Heart left ventricle (tissue), 16 donors: ENCODE results near the gene FBXL14. TPM values are rescaled to one million over a fixed set of nuclear protein-coding genes. Genes with fewer than 3 reads are reported as not detected.

ENCODE experiments used
- ATAC-seq, 4 donors: fragments of 200-7000 bp; cut with Tn5 transposase; one replicate each; pipeline ENCODE4 v1.9.1; 2020 to 2022; ENCODE audit warnings: moderate library complexity in 4 of 4, mild to moderate bottlenecking in 3 of 4, moderate number of reproducible peaks in 1 of 4
- DNase-seq, 5 donors: peaks; one replicate each; pipeline ENCODE4 v3.0.0-alpha.2; 2020
- H3K27ac ChIP-seq, 12 donors: fragments of 200-600 bp; sonication (generic) in 4 of 12; one replicate each; pipeline versions ENCODE4 v1.5.0 to v1.8.0; 2016 to 2022; ENCODE audit warnings: mild to moderate bottlenecking in 2 of 12
- H3K27me3 ChIP-seq, 9 donors: fragments of 200-600 bp; sonication (generic) in 2 of 9; one replicate each; pipeline versions ENCODE4 v1.5.1 to v1.8.0; 2016 to 2022; ENCODE audit warnings: mild to moderate bottlenecking in 3 of 9
- H3K36me3 ChIP-seq, 9 donors: fragments of 200-600 bp; sonication (generic) in 2 of 9; one replicate each; pipeline versions ENCODE4 v1.5.0 to v1.8.0; 2018 to 2022; ENCODE audit warnings: mild to moderate bottlenecking in 2 of 9
- H3K4me1 ChIP-seq, 12 donors: fragments of 200-600 bp; sonication (generic) in 4 of 12; one replicate each; pipeline versions ENCODE4 v1.5.0 to v1.8.0; 2016 to 2022; ENCODE audit warnings: mild to moderate bottlenecking in 3 of 12
- H3K4me3 ChIP-seq, 12 donors: fragments of 200-600 bp; sonication (generic) in 4 of 12; one replicate each; pipeline versions ENCODE4 v1.5.0 to v1.8.0; 2017 to 2022; ENCODE audit warnings: mild to moderate bottlenecking in 9 of 12, moderate library complexity in 4 of 12
- H3K9me3 ChIP-seq, 12 donors: fragments of 200-600 bp; sonication (generic) in 4 of 12; one replicate each; pipeline versions ENCODE4 v1.5.0 to v1.8.0; 2016 to 2022; ENCODE audit warnings: mild to moderate bottlenecking in 1 of 12
- POLR2A ChIP-seq, 2 donors: fragments of 450-650 bp; IDR thresholded peaks; one replicate each; pipeline ENCODE4 v1.6.1; 2017; ENCODE audit warnings: antibody characterized with exemption in 2 of 2, mild to moderate bottlenecking in 2 of 2, moderate library complexity in 2 of 2
- WGBS, 4 donors: extraction: QIAGEN DNeasy Blood & Tissue Kit in 2 of 4; methylation state at CpG; one replicate each; pipeline versions ENCODE4 v1.1.5 to v1.1.7; 2013 to 2018; 5-methylcytosine and 5-hydroxymethylcytosine counted together
- intact Hi-C, 10 donors: fragments of 100-400 bp; cut with DNase I; formaldehyde crosslinking; loops; one replicate each; pipeline versions ENCODE4 v1.11.1 to v1.14.2; 2022
- polyA plus RNA-seq, 2 donors: library from polyadenylated mRNA; stranded (reverse); fragments of 200-250 nt; gene quantifications; one replicate each; pipeline ENCODE4 v1.2.3, GENCODE V29; 2013
- total RNA-seq, 9 donors: library from RNA; depleted of rRNA in 2 of 9; stranded (reverse); fragments of >200 nt in 2 of 9; fragmentation: NEBNext Ultra II Directional in 3 of 9; extraction: Animal tissue kit (Norgen Biotek cat#: 25700) in 3 of 9; gene quantifications; one replicate each; pipeline versions ENCODE4 v1.1.0 to v1.2.4, GENCODE V29; 2016 to 2023
- TF ChIP-seq, protein P1 (sequence below), 12 donors: fragments of 200-600 bp; sonication (generic) in 4 of 12; IDR thresholded peaks; one replicate each; pipeline versions ENCODE4 v1.5.0 to v1.8.0; 2018 to 2022; ENCODE audit warnings: antibody characterized with exemption in 12 of 12, mild to moderate bottlenecking in 5 of 12
- donor health status: ischemic (EF 13 %, LVEDD 7.1; RV severe dilation, severe dysfunction).
- donor health status: healthy with polysubstance abuse.
- donor health status: DM: no; HTN: yes; CAD: no.
- donor health status: DM: no; HTN: no; CAD: no.
- donor health status: ischemic (EF 25% LVEDD 6.9; RV normal size, moderate dysfunction).
- donor health status: ischemic (EF 25% LVEDD 5.7; RV mildly dilated, moderate dysfunction).
- donor health status: healthy.
- donor health status: DM: yes; HTN: yes; CAD: no.
- donor health status: ischemic (EF 35%, LVEDD 5.7; RV mildly dilated, moderate dysfunction).
- donor health status: nonischemic (EF 11% LVEDD 7.7; RV severe dilation, severe dysfunction).
- donor health status: DM: yes; HTN: yes; CAD: no.
- donor health status: PGD.
- donor health status: ischemic (EF 29% LVEDD 5.4; RV normal size, mild dysfunction).
- donor health status: nonischemic (EF 23%, LVEDD 6.1; RV moderate dilation, normal function).

Gene FBXL14
- total and polyA plus RNA-seq, 11 donors: 1.7 to 10.1 (median 8.4) TPM

- Histone ChIP-seq H3K27me3 (peaks cover 0 to 33% (median 0%) of the 10 kb centered on the region in 9 donors), H3K4me3 (no peak overlapping the region), H3K9me3 (peaks cover 0 to 8% (median 0%) of the 10 kb centered on the region in 12 donors), H3K36me3 (no peaks in the 10 kb centered on the region), H3K4me1 (peaks cover 0 to 8% (median 0%) of the 10 kb centered on the region in 12 donors), H3K27ac (no peak overlapping the region)
- WGBS, 4 donors: 84 to 89% (median 88%) methylated on average over 11 of the region's 11 CpGs
- DNase-seq (no peak), ATAC-seq (no peak)
- no peak for TF ChIP-seq POLR2A (IDR thresholded peaks at IDR 0.05)
- TF ChIP-seq, protein P1, sequence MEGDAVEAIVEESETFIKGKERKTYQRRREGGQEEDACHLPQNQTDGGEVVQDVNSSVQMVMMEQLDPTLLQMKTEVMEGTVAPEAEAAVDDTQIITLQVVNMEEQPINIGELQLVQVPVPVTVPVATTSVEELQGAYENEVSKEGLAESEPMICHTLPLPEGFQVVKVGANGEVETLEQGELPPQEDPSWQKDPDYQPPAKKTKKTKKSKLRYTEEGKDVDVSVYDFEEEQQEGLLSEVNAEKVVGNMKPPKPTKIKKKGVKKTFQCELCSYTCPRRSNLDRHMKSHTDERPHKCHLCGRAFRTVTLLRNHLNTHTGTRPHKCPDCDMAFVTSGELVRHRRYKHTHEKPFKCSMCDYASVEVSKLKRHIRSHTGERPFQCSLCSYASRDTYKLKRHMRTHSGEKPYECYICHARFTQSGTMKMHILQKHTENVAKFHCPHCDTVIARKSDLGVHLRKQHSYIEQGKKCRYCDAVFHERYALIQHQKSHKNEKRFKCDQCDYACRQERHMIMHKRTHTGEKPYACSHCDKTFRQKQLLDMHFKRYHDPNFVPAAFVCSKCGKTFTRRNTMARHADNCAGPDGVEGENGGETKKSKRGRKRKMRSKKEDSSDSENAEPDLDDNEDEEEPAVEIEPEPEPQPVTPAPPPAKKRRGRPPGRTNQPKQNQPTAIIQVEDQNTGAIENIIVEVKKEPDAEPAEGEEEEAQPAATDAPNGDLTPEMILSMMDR (IDR thresholded peaks at IDR 0.05): no peak
- intact Hi-C loops: no loop called here
These were observed 55.2 kb downstream of the FBXL14 start for GRCh38 chr12:1539135-1539534.

DNA sequence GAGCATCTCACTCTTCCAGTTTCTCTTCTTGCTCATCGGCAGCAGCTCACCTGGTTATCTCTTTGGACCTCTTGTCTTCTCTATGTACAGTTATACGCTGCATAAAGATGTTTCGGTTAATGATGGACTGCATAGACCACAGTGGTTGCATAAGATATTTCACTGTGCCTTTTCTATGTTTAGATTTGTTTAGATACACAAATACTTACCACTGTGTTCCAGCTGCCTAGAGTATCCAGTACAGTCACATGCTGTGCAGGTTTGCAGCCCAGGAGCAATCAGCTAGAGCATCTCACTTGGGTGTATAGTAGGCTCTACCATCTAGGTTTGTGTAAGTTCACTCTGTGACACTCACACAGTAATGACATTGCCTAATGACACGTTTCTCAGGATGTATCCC lies 57.6 kb downstream of the FBXL14 start:
- intact Hi-C loops: no loop called here
- 88 to 91% (median 89%) methylated on average over 4 of the region's 4 CpGs for WGBS, 4 donors
- no peak for DNase-seq
- no peak overlapping the region for H3K4me3 ChIP-seq
- no peak overlapping the region for H3K27ac ChIP-seq
- peaks cover 0 to 20% (median 0%) of the 10 kb centered on the region in 12 donors for H3K4me1 ChIP-seq
- H3K36me3 ChIP-seq: no peaks in the 10 kb centered on the region
- no peaks in the 10 kb centered on the region for H3K9me3 ChIP-seq
- no peak for TF ChIP-seq POLR2A (IDR thresholded peaks at IDR 0.05)
- TF ChIP-seq, protein P1 (IDR thresholded peaks at IDR 0.05): no peak
- peaks cover 0 to 55% (median 2%) of the 10 kb centered on the region in 9 donors for H3K27me3 ChIP-seq
- no peak for ATAC-seq

DNA sequence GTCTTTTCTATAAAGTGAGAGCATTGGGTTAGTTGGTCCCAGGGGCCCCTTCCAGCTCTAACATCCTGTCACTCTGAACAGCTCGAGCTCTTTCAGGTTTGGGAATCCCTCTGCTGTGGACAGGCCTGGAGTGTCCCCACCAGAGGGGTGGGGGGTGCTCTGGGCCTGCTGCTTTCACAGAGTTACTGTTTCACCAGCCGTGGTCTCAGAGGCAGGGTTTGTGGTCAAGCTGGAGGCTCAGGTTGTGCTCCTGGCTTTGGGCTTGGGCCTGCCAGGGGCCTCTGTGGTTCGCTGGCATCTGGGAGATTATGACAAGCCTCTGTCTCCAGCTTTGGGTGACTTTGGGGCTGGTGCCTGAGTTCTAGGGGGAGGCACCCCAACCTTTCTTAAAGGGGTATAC lies 59.6 kb downstream of the FBXL14 start:
- no peak overlapping the region for H3K4me3 ChIP-seq
- ATAC-seq (no peak), DNase-seq (no peak)
- H3K4me1 ChIP-seq: peaks cover 0 to 24% (median 2%) of the 10 kb centered on the region in 12 donors
- WGBS, 4 donors: 60 to 81% (median 75%) methylated on average over 3 of the region's 3 CpGs
- H3K27me3 ChIP-seq: peaks cover 5 to 72% (median 13%) of the 10 kb centered on the region in 9 donors
- no peaks in the 10 kb centered on the region for H3K36me3 ChIP-seq
- no peaks in the 10 kb centered on the region for H3K9me3 ChIP-seq
- TF ChIP-seq, protein P1 (IDR thresholded peaks at IDR 0.05): no peak
- no peak for TF ChIP-seq POLR2A (IDR thresholded peaks at IDR 0.05)
- H3K27ac ChIP-seq: no peak overlapping the region
- intact Hi-C loops: no loop called here

DNA sequence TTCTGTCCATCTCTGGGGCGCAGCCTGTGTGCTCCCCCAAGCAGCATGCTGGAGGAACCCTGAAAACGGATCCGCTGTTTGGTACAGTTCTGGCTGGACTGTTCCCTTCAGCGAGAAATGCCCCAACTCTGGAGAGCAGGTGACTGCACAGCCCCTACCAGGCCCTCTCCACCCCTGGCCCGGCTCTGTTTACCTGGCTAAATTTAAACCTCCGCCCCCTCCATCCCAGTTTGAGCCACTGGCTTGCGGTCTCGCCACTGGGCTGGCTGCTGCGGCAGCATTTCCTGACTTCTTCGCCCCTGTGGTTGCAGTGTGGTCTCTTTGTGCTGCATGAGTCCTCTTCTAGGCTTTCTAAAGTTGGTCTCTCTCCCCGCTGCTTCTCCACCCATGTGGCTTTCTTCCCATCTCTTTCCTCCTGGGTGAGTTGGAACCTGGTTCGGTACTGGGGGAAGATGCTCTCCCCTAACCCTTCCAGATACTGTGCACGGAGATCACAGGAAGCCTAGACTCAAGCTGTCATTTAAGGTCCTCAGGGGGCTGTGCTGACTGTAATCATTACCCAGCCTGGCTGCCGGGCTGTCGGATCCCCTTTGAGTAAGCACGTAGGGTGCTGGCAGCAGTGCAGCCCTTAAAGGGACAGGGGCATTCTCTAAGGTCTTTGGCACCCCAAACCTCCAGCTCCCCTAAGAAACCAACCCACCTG lies 60.6 kb downstream of the FBXL14 start:
- TF ChIP-seq, protein P1 (IDR thresholded peaks at IDR 0.05): no peak
- TF ChIP-seq POLR2A (IDR thresholded peaks at IDR 0.05): no peak
- ATAC-seq (no peak), DNase-seq (no peak)
- H3K4me3 ChIP-seq: peak overlapping the region in 1 of 12 donors; percentile 23
- intact Hi-C loops: no loop called here
- peaks cover 5 to 79% (median 18%) of the 10 kb centered on the region in 9 donors for H3K27me3 ChIP-seq
- H3K36me3 ChIP-seq: no peaks in the 10 kb centered on the region
- peaks cover 0 to 24% (median 2%) of the 10 kb centered on the region in 12 donors for H3K4me1 ChIP-seq
- no peaks in the 10 kb centered on the region for H3K9me3 ChIP-seq
- 44 to 61% (median 55%) methylated on average over 16 of the region's 16 CpGs for WGBS, 4 donors
- H3K27ac ChIP-seq: no peak overlapping the region
